HepG2 (cell line): ENCODE measurements around the gene PTPRM.

Experiments
- CREB1 ChIP-seq, 2 experiments: fragments of 450-650 bp in 1 of 2; IDR thresholded peaks; 2 replicates each; pipeline ENCODE4 v1.6.1; 2016 to 2017; ENCODE audit warnings: control low read depth in 1 of 2, mild to moderate bottlenecking in 1 of 2, missing compliant biosample characterization in 1 of 2, missing genetic modification characterization in 1 of 2
- KLF15 ChIP-seq: sonication (generic); formaldehyde crosslinking; IDR thresholded peaks from 2 replicates; pipeline ENCODE4 v1.8.1; 2023; ENCODE audit warnings: borderline replicate concordance, mild to moderate bottlenecking, inconsistent platforms, missing genetic modification reagents, mixed read lengths
- REPIN1 ChIP-seq: sonication (generic); formaldehyde crosslinking; IDR thresholded peaks from 2 replicates; pipeline ENCODE4 v1.8.0; 2022; ENCODE audit warnings: missing genetic modification reagents, low read depth, mild to moderate bottlenecking, borderline replicate concordance

DNA sequence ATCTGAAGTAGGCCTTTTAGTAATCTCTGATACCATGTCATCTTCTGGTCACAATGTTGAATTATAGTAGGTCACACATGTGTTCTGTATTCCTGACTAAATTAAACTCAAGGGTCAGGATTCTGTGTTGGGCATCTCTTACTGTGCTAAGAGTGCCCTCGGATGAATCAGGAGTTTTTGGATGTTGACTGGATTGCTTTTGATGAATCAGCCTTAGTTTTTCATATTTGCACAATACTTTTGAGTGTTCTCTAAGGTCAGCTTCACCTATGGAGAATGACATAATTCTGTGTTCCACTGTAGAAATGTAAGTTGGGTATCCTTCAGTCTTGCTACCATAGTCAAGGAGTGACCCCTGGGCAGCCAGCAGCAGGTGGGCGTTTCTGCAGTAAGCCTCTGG, 190.1 kb downstream of the PTPRM start:
- TF ChIP-seq CREB1 (IDR thresholded peaks at IDR 0.05) (no peak), CREB1 (CRISPR knock-in tag; IDR thresholded peaks at IDR 0.05) (no peak), REPIN1 (CRISPR knock-in tag) (no peak), KLF15 (no peak)
